Lower leg skin (tissue), 3 donors: Measurements from ENCODE around the gene COX6A2.

Source experiments
- CTCF ChIP-seq, 3 donors: fragments of 450-650 bp; IDR thresholded peaks; one replicate each; pipeline ENCODE4 v1.5.1; 2016; ENCODE audit warnings: antibody characterized with exemption in 3 of 3, mild to moderate bottlenecking in 3 of 3, moderate library complexity in 2 of 3
- POLR2A ChIP-seq, 2 donors: fragments of 450-650 bp; IDR thresholded peaks; one replicate each; pipeline ENCODE4 v1.6.1; 2016 to 2017; ENCODE audit warnings: antibody characterized with exemption in 2 of 2, mild to moderate bottlenecking in 1 of 2, moderate library complexity in 1 of 2

GRCh38 chr16:31402687-31403086, 25.5 kb downstream of the COX6A2 start:
- TF ChIP-seq CTCF (IDR thresholded peaks at IDR 0.05) (no peak), POLR2A (IDR thresholded peaks at IDR 0.05) (no peak)
